Measurements from ENCODE around the gene SDCBP2.

GRCh38 chr20:1283522-1284510, 45.1 kb downstream of the SDCBP2 start:
- TF ChIP-seq CTCF (IDR thresholded peaks at IDR 0.05): no peak
- no peak for TF ChIP-seq POLR2A (IDR thresholded peaks at IDR 0.05)
